ENCODE results near the gene FURIN.
"Not testable (repeated sequence)": the region's sequence is repeated elsewhere in the genome, so short reads cannot be mapped to it uniquely, and the experiment has no call there.

The FURIN gene

DNA sequence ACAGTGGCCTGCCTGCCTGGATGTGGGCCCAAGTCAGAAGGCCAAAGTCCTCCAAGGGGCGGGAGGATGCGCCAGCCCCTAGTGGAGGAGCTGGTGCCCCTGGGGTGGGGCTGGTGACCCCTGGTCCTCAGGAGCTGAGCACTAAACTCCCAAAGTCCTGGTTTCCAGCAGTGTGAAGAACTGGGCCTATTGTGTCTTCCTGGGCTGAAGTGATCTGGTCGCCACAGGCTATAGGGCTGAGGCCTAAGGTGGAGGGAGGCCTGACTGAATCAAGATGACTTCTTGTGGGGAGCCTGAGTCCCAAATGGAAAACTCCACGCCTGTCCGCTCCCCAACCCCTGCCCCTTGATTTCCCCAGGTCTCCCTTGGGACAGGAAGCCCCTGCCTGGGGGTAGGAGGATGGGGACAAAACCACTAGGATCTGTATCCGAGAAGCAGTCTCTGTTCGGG lies 15.2 kb downstream of the FURIN start:
- DNase-seq (ENCODE audit: low spot score), result no peak

DNA sequence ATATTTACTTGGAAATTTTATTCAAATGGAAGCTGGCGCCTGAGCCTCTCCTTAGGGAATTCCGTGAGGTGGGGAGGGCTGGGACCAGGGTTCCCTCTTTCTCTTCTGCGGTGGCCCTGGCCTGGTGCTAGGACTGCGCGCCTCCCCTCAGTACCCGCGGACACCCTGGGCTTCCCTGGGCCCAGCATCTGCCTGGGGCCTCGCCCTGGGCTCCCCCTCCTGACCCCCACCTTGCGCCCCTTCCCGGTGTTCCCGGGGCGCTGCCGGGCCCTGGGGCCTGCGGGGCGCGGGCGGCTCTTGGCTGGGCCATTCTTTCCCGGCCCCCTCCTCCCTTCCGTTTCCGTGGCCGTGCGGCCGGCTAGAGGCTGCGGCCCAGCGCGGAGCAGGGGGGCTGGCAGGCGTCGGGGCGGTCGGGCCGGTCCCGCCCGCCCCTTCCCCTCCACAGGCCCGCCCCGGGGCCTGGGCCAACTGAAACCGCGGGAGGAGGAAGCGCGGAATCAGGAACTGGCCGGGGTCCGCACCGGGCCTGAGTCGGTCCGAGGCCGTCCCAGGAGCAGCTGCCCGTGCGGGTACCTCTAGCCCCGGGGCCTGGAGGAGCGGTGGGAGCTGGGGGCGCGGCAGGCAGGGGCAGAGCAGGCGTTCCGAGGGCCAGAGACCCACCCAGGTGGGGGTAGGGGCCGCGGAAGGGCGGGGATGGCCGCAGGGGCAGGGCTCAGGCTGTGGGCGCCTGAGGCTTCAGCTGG lies 15.8 kb downstream of the FURIN start, which contains the start of gene FES:
FES (plus strand) TSS at position 529 of the 743 bp plus-strand sequence. CDS start 542 bp downstream, outside the sequence.
- DNase-seq (ENCODE audit: low spot score), result no peak

DNA sequence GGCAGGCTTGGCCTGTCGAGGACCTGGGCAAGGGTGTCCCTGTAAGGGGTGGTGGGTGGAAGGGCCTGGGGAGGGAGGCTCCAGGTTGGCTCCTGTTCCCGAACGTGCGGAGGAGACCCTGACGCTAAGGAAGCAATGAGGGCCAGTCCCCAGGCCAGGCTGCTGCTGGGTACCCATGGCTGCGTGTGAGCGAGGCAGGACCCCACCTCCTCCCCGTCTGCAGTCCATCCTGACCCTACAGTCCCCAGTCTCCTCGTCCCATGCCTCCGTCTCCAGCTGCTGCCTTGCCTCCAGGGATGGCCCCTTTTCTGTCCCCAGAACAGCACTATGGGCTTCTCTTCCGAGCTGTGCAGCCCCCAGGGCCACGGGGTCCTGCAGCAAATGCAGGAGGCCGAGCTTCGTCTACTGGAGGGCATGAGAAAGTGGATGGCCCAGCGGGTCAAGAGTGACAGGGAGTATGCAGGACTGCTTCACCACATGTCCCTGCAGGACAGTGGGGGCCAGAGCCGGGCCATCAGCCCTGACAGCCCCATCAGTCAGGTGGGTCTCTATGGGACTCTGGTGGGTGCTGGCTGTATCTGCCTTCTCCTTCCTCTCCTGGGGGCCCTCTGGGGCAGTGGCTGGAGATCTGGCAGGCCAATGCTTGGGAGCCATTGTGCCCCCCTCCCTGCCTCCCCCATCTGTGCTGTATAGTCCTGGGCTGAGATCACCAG lies 16.5 kb downstream of the FURIN start:
- no peak for DNase-seq (ENCODE audit: low spot score)

DNA sequence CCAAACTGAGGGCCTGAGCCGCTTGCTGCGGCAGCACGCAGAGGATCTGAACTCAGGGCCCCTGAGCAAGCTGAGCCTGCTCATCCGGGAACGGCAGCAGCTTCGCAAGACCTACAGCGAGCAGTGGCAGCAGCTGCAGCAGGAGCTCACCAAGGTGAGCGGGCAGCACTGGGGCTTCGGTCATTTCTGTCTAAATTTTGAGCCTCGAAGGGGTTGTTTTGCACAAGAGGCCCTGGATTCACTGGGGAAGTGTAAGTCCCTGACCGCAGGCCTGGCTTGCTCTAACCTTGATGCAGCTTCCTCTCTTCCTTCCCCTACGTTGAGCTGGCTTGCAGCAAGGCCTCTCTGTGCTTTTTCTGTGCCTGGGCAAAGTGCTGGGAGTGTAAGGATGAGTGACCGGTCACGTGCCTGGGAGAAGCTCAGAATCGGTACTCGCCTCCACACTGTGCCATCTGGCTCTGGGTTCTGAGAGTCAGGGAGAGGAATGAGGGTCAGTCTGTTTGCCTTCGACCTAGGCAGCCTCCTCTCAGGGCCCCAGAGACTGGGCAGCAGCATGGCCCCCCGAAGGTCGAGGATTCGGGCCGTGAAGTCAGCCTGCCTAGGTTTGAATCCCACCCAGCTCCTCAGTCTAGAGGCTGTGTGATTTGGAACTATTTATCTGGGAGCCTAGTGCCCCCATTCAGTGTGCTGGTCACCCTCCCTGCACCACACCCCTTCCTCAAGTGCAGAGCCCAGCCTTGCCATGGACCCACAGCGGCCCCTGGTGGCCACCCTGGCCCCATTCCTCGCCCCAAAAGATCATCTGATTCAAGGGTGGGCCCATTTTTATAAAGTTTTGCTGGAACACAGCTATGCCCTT lies 17.3 kb downstream of the FURIN start:
- peak; percentile 85 for DNase-seq (ENCODE audit: low spot score)

DNA sequence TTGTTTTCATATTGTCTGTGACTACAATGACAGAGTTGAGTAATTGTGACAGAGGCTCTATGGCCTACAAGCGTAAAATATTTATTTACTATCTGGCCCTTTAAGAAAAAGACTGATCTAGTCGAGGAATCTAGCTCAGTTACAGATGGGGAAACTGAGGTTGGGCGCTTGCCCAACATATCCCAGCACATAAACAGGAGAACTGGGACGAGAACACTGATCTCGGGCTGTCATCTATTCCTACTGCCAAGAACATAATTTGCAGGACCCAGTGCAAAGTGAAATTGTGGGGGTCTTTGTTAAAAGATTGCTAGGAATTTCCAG lies 17.9 kb downstream of the FURIN start:
- no peak for DNase-seq (ENCODE audit: low spot score)

DNA sequence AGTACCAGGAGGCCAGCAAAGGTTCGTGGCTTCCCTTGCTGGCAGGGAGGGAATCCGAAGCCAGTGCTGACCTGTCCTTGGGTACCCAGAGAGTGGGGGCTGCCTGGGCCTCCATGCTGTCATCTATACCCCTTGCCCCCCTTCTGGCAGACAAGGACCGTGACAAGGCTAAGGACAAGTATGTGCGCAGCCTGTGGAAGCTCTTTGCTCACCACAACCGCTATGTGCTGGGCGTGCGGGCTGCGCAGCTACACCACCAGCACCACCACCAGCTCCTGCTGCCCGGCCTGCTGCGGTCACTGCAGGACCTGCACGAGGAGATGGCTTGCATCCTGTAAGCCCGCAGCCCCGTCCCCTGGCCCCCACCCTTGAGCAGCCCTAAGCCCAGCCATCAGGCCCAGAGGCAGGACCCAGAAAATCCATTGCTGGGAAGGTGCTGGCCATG lies 18.7 kb downstream of the FURIN start:
- no peak for DNase-seq (ENCODE audit: low spot score)

DNA sequence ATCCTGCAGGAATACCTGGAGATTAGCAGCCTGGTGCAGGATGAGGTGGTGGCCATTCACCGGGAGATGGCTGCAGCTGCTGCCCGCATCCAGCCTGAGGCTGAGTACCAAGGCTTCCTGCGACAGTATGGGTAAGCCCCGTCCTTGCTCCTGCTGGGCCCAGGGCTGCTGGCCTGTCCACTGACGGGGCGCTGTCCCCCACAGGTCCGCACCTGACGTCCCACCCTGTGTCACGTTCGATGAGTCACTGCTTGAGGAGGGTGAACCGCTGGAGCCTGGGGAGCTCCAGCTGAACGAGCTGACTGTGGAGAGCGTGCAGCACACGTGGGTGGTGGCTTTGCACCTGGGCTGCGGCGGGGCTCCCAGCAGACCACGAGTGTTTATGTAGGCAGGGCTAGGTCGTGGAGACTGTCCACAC lies 20.9 kb downstream of the FURIN start:
- no peak for DNase-seq (ENCODE audit: low spot score)

DNA sequence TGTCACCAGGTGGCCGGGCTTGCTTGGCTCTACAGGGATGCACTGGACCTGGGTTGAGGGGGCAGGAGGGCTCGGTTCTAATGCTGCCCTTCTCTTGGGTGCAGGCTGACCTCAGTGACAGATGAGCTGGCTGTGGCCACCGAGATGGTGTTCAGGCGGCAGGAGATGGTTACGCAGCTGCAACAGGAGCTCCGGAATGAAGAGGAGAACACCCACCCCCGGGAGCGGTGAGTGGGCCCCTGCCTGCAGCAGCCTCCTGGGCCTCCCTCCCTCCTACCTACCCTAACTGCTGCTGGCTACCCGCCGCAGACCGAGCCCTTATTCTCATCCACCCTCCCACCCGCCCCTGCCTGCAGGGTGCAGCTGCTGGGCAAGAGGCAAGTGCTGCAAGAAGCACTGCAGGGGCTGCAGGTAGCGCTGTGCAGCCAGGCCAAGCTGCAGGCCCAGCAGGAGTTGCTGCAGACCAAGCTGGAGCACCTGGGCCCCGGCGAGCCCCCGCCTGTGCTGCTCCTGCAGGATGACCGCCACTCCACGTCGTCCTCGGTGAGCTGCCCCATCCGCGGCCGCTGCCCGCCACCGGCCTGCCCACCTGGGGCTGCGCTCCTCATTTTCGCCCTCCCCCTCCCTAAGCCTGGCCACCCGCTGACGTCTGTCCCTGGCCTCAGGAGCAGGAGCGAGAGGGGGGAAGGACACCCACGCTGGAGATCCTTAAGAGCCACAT lies 21.5 kb downstream of the FURIN start:
- DNase-seq (ENCODE audit: low spot score), result no peak

DNA sequence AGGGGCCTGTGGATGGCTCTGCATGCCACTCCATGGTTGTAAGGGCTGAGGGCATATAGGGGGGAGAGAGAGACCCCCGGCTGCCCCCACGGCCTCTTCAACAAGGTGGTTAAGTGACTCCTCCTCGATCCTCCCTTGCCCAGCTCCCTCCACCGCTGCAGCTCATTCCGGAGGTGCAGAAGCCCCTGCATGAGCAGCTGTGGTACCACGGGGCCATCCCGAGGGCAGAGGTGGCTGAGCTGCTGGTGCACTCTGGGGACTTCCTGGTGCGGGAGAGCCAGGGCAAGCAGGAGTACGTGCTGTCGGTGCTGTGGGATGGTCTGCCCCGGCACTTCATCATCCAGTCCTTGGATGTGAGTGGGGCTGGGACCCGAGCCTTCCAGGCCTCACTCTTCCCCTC lies 22.5 kb downstream of the FURIN start:
- no peak for DNase-seq (ENCODE audit: low spot score)

DNA sequence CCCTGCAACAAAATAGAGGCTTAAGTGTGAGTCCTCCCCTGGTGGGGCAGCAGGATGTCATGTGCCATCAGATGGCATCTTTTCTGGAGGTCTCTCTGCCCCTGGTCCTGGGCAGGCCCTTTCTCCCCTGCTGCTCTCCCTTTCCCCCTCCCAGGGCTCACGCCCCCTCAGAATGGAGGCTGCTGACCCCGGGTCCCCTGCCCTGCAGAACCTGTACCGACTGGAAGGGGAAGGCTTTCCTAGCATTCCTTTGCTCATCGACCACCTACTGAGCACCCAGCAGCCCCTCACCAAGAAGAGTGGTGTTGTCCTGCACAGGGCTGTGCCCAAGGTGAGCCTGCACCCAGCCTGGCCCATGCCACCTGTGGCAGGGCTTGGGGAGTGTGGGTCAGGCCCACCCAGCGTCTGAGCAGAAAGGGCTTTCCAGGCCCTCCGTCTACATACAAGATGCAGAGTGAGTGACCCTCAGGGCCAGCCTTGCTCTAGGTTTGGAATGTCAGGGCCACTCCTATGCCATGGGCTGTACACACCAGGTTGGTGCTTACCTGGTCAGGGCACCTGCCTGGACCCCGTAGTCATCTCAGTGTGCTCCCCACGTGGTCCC lies 23.1 kb downstream of the FURIN start:
- DNase-seq (ENCODE audit: low spot score), result no peak

DNA sequence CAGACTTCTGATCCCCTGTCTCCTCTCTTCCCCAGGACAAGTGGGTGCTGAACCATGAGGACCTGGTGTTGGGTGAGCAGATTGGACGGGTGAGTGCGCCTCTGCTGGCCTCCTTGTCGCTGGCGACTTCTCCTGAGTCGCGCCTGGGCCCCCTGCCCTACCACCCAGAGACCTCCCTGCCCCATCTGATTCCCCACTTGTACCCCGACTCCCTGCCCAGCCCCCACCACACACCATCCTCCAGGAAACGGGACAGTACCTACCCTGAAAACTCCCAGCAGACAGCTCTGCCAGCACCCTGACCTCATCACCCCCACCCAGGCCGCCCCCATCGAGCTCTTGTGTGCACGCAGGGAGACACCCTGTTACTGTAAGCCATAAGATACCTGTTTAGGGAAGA lies 23.6 kb downstream of the FURIN start:
- no peak for DNase-seq (ENCODE audit: low spot score)

DNA sequence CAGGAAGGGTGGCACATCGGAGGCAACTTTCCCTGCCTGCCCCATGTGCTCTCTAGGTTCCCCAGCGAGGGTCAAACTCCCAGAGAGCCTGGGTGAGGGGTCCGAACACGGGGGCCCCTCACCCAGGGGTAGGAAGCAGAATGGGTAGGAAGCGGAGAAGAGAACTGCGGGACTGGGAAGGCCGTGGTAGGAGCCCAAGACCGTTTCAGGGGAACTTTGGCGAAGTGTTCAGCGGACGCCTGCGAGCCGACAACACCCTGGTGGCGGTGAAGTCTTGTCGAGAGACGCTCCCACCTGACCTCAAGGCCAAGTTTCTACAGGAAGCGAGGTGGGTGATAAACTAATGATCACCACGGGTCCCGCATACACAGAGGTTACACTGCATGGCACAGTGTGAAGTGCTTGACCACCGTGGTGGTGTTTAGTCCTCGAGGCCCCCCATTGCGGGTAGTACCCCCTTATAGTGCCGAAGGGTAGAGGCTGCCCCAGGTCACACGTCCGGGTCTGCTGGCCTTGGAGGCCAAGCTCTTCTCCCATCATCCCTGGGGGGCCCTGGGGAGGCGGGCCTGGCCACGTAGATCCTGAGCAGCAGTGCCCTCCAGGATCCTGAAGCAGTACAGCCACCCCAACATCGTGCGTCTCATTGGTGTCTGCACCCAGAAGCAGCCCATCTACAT lies 24.2 kb downstream of the FURIN start:
- no peak for DNase-seq (ENCODE audit: low spot score)

DNA sequence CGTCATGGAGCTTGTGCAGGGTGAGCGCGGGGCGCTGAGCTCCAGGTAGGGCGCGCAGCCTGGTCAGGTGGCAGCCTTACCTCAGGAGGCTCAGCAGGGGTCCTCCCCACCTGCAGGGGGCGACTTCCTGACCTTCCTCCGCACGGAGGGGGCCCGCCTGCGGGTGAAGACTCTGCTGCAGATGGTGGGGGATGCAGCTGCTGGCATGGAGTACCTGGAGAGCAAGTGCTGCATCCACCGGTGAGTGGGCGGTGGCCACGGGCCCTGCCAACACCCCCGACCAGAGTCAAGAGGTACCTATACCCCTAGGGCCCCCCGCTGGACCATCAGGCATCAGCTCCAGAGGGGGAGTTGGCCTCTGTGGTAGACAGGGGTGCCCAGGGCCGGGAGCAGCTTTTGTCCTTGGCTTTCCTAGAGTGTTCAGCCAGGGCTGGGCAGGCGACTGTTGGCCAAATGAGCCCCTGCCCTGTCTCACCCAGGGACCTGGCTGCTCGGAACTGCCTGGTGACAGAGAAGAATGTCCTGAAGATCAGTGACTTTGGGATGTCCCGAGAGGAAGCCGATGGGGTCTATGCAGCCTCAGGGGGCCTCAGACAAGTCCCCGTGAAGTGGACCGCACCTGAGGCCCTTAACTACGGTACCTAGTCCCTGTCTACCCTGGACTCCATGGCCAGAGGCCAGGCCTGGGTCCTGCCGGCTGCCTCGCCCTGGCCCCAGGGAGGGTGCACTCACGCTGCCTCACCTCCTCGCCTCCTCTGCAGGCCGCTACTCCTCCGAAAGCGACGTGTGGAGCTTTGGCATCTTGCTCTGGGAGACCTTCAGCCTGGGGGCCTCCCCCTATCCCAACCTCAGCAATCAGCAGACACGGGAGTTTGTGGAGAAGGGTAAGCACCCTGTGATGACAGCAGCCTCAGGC lies 25.0 kb downstream of the FURIN start:
- DNase-seq (ENCODE audit: low spot score), result no peak

DNA sequence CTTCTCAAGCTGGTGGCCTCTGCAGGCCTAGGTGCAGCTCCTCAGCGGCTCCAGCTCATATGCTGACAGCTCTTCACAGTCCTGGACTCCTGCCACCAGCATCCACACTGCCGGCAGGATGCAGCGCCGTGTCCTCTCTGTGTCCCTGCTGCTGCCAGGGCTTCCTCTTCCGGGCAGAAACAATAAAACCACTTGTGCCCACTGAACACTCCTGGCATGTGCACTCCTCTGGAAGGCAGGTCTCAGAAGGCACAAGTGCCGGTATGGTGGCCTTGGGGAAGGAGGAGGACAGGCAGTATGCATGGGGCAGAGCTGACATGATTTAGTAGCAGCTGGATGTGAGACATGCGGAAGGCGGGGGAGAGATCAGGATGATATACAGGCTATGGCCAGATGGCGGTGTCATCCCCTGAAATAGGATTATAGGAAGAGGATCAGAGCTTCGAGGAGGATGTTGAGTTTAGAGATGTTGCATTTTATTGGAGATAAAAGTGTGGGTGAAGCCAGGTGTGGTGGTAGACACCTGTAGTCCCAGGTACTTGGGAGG lies 27.3 kb downstream of the FURIN start:
- no peak for DNase-seq (ENCODE audit: low spot score)

DNA sequence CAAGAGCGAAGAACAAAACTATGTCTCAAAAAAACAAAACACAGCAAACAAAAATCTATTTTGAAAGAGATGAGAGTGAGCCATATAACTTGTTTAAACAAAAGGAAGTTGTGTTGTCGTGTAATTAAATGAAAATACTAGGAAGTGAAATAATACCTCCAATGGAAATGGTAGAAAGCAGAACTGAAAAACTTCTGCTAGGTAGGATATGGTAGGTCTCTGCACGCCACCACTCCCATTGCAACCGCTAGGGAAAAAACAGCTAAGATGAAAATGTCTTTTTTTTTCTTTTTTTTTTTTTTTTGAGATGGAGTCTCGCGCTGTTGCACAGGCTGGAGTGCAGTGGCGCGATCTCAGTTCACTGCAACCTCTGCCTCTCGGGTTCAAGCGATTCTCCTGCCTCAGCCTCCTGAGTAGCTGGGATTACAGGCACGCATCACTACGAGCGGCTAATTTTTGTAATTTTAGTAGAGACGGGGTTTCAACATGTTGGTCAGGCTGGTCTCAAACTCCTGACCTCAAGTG lies 28.8 kb downstream of the FURIN start:
- not testable (repeated sequence) for DNase-seq (ENCODE audit: low spot score)

DNA sequence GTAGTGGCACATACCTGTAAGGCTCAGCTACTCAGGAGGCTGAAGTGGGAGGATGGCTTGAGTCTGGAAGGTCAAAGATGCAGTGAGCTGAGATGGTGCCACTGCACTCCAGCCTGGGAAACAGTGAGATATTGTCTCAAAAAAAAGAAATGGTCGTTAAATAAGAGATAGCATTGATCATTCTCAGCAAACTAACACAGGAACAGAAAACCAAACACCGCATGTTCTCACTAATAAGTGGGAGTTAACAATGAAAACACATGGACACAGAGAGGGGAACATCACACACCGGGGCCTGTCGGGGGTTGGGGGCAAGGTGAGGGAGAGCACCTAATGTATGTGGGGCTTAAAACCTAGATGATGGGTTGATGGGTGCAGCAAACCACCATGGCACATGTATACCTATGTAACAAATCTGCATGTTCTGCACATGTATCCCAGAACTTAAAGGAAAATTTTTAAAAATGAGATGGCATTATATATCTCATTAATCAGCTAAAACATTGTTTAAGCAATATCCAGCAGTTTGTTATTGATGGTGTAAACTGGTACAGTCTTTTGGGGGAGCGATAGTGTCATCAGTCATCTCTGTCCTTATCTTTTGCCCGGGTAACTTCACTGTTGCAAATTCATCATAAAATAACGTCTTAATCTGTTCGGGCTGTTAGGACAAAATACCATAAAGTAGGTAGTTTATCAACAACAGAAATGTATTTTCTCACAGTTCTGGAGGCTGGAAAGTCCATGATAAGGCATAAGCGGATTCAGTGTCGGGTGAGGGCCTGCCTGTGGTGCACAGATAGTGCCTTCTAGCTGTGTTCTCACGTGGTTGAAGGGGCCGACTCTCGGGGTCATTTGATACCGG lies 33.0 kb downstream of the FURIN start:
- no peak for DNase-seq (ENCODE audit: low spot score)

DNA sequence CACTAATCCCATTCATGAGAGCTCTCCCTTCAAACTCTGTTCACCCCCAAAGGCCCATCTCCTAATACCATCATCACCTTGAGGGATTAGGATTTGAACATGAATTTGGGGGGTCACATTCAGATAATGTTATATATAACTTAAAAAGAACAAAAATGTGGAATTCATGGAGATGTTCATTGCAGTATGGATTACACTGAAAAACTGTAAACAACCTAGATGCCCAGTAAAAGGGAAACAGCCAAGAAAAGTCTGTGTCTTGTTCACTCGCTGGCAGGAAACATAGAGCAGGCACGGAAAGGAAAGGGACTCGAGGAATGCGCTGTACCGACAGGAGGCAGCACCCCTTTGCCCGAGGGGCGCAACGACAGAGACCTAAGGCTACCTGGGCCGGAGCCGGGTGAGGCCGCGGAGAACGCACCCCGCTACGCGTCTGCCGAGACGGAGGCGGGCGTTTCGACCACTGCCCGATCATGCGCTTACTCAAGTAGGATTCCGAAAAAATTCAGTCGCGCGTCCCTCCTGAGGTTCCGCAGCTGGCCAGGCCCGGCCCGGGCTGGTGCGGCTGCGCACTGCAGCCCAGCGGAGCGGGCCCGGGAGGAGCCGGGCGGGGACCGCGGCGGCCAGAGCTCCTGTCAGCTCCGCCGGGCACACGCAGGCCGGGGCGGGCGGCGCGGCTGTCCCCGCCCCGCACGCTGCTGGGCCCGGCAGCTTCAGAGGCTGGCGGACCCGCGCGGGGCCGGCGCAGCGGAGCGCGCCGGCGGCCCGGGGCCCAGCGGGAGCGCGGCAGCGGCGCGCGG lies 33.9 kb downstream of the FURIN start:
- peak; percentile 100 for DNase-seq (ENCODE audit: low spot score)
